Erythroblast (primary cell): ENCODE measurements around the gene PHACTR4.
"Not testable (repeated sequence)": the region's sequence is repeated elsewhere in the genome, so short reads cannot be mapped to it uniquely, and the experiment has no call there.

Experiments
- DNase-seq, 2 experiments: peaks; one replicate each; lab custom pipeline; 2025; lab: John Stamatoyannopoulos, UW
- GATA1 ChIP-seq: IDR thresholded peaks from 2 replicates; pipeline ENCODE4 v1.6.1; 2011; ENCODE audit warnings: low read depth, mild to moderate bottlenecking, control low read depth, low read length, moderate library complexity
- POLR2A ChIP-seq: IDR thresholded peaks from 2 replicates; pipeline ENCODE4 v1.6.1; 2011; ENCODE audit warnings: mild to moderate bottlenecking, low read length

PHACTR4 gene

DNA sequence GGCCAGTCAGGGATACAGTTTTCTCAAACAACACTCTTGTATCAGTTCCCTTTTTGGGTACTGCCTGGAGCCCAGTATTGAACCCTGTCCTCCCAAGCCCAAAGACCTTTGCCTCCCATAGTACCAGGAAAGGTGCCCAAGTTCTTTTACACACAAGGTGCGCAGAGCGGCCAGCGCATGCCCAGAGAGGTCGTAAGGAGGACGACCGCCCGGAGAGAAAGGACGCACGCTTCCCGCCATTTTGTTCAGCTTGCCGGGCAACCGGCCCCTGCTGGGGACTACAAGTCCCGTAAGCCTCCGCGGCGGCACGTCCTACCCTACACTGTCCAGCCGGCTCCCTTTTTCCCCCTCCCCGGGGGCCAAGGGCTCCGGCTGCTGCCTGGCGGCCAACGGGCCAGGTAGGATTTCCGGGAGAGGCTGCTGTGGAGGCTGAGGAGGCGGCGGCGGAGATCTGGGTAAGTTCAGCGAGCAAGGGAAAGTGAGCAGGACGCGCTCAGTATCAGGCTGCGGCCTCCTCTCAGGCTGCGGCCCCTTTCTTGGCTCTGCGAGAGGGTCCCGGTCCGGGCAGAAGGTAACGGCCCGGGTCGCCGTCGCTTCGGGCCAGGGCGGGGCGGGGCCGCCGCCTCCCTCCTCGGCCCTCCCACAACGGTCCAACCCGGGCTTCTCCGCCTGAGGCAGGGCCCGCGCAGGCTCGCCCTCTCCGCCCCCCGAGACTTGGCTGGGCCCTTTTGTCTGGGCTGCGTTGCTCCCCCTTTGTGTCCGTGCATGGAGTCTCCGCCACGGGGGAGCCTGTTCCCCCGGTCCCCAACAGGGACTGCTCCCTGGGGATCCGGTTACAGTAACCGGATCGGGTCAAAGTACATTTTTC, at the start of gene PHACTR4:
PHACTR4 (plus strand) TSS at position 370 of the 868 bp plus-strand sequence. CDS start 37,708 bp downstream, outside the sequence.
- TF ChIP-seq POLR2A (peak; percentile 76), GATA1 (no peak)
- peak; percentile 91 for DNase-seq

DNA sequence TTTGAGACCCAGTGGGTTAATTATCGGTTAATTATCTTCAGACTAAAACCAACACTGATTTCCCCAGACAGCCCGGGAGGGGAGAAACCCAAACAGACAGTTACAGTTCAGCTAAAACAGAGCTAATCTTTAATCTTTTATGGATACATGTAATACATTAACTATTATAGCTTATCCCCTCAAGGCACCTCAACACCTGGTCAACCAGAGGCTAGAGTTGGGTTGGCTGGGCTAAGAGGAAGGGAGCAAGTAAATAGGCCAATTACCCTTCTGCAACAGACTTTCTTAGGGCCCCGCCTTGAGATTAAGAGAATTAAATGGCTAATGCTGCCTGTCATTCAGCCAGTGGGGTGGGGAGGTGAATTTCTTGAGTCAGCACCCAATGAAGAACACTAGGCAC, 47.3 kb upstream of the PHACTR4 start:
- DNase-seq, result peak in 1 of 2 experiments; percentile 10
- TF ChIP-seq GATA1 (no peak), POLR2A (no peak)

DNA sequence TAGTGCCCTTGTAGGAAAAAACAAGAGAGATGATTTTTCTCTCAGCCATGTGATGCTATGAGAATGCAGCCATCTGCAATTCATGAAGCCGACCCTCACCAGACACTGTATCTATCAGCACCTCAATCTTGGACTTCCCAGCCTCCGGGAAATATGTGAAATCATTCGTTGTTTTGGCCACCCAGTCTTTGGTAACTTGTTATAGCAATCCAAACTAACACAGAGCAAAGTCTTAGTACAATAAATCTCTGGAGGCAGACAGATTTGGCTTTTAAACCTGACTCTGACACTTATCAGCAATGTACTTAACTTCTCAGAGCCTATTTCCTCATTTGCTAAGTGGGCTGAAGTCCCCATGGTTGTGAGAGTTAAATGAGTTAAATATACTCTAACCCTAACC, 45.8 kb upstream of the PHACTR4 start:
- TF ChIP-seq GATA1 (no peak), POLR2A (no peak)
- no peak for DNase-seq

DNA sequence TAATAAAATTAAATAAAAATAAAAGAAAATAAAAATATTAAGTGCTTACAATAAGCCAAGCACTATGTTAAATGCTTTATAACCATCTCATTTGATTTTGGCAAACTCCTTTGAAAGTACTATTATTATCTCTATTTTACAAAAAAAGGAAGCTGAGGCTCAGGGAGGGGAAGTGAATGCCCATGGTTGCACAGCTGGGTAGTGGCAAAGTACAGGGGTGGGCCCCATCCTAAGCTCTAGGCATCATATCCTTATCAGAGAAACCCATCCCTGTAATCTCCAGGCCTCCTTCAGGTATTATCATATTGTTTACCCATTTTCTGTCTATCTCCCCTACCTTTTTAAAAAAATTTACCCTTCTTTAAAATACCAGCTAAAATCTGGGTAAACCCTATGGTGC, 43.0 kb upstream of the PHACTR4 start:
- no peak for TF ChIP-seq GATA1
- TF ChIP-seq POLR2A, result no peak
- DNase-seq, result no peak

DNA sequence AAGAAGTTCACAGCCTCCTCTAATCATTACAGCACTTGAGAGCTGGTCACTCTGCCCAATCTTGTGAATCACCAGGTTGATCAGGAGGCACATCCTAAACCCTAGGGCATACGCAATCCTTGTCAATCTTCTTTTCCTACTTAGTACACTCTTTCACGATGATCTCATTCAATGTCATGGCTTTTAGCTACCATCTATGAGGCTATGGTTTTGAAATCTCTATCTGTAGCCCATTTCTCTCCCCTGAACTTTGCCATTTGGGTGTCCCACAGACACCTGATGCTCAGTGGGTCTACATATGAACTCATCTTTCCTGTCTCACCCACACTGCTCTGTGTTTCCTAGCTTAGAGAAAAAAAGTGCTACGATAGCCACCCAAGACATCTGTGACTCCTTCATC, 42.6 kb upstream of the PHACTR4 start:
- TF ChIP-seq GATA1 (no peak), POLR2A (no peak)
- peak in 1 of 2 experiments; percentile 29 for DNase-seq

- not testable (repeated sequence) for DNase-seq
Measured at GRCh38 chr1:28327431-28327830, 42.1 kb upstream of the PHACTR4 start.

- TF ChIP-seq GATA1 (no peak), POLR2A (no peak)
- no peak for DNase-seq
Measured at GRCh38 chr1:28328228-28328648, 41.3 kb upstream of the PHACTR4 start.

DNA sequence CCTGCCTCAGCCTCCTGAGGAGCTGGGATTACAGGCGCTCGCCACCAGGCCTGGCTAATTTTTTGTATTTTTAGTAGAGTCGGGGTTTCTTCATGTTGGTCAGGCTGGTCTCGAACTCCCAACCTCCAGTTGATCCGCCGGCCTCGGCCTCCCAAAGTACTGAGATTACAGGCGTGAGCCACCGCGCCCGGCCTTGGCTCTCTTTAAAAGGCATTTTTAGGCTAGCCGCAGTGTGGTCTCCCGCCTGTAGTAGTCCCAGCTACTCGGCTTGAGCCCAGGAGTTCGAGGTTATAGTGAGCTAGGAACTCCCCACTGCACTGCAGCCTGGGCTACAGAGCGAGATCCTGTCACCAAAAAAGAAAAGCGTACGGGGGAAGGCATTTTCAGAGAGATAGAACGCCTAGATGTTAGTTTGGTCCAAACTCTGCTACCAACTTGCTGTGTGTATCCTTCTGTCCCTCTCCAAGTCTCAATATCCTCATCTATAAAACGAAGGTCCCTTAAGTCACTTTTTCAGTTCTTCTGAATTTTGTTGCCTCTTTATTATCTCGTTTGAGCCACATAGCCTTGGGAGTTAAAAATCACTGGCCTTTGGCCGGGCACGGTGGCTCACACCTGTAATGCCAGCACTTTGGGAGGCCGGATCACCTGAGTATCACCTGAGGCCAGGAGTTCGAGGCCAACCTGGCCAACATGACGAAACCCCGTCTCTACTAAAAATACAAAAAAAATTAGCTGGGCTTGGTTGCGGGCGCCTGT, 40.0 kb upstream of the PHACTR4 start:
- DNase-seq, result peak; percentile 66 to 71
- TF ChIP-seq POLR2A, result no peak
- no peak for TF ChIP-seq GATA1

GRCh38 chr1:28338897-28339296, 30.6 kb upstream of the PHACTR4 start:
- DNase-seq, result no peak
- no peak for TF ChIP-seq GATA1
- TF ChIP-seq POLR2A, result no peak

GRCh38 chr1:28339551-28339950, 30.0 kb upstream of the PHACTR4 start:
- TF ChIP-seq GATA1 (no peak), POLR2A (no peak)
- DNase-seq, result no peak

DNA sequence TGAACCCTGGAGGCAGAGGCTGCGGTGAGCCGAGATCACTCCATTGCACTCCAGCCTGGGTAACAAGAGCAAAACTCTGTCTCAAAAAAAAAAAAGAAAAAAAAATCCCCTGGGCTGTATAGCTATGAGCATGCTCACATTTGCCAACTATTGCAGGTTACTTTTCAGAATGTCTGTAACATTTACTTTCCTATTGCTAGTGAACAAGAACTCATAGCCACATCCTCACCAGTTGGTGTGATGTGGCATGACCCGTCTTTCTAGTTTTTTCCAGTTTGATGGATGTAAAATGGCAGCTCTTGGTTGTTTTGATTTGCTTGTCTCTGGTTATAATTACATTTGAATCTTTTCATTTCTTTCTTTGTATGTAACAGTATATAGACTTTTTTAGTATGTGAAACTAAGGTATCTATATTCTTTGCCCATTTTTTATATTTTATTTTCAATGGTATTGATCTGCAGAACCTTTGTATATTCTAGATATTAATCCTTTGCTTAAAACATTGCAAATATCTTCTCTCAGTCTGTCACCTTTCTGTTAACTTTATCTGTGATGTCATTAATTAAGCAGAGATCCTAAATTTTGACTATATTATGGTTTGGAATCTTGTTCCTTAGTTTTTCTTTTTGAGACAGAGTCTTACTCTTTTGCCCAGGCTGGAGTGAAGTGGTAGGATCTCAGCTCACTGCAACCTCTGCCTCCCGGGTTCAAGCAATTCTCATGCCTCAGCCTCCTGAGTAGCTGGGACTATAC, 29.1 kb upstream of the PHACTR4 start:
- no peak for TF ChIP-seq POLR2A
- no peak for TF ChIP-seq GATA1
- no peak for DNase-seq

GRCh38 chr1:28341591-28341990, 27.9 kb upstream of the PHACTR4 start:
- TF ChIP-seq POLR2A, result no peak
- no peak for TF ChIP-seq GATA1
- no peak for DNase-seq

- no peak for DNase-seq
- TF ChIP-seq POLR2A (no peak), GATA1 (no peak)
Measured at GRCh38 chr1:28343405-28343804, 26.1 kb upstream of the PHACTR4 start.

DNA sequence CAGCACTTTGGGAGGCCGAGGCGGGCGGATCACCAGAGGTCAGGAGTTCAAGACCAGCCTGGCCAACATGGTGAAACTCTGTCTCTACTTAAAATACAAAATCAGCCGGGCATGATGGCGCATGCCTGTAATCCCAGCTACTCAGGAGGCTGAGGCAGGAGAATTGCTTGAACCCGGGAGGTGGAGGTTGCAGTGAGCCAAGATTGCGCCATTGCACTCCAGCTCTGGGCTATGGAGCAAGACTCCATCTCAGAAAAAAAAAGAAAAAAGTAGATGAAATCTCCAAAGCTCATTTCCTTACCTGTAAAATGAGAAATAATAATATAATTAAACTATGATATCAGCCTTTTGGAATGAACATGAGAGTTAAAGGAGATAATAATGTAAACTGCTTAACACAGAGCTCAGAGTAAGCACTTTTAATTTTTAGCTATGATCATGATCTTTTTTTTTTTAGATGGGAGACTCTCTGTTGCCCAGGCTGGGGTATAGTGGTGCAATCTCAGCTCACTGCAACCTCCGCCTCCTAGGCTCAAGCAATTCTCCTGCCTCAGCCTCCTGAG, 16.2 kb upstream of the PHACTR4 start:
- not testable (repeated sequence) for DNase-seq
